Fibroblast of mammary gland (primary cell): ENCODE results near the gene BCAR3.

Experiments used
- DNase-seq: peaks from one replicate; pipeline ENCODE4 v3.0.0-alpha.2; 2010; ENCODE audit warnings: low read depth
- H3K4me3 ChIP-seq: 2 replicates; pipeline ENCODE4 v1.5.1; 2011; ENCODE audit warnings: low read depth, mild to moderate bottlenecking, low read length, moderate library complexity; ENCODE audit not compliant: control insufficient read depth
- CTCF ChIP-seq: conservative IDR thresholded peaks from 2 replicates; pipeline ENCODE4 v1.5.1; 2011; ENCODE audit warnings: low read depth, low read length, inconsistent platforms; ENCODE audit not compliant: control insufficient read depth, insufficient read depth

Gene BCAR3

DNA sequence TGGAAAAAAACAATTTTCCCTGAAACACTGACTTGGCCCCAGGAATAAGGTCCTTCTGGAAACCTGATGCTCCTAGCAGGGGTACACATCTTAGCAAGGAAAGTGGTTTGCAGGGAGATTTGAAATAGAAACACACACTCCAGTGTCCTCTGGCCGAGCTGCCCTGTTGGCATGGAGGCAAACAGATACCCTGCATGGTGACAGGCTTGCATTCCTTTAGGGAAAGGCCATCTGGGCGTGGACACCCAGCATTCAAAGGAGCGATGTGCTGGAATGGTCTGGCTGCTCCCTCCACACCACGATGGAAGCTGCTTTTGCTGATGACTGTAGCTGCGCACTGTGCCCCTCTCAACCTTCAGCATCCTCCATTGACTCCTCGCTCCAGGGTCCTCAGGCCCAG, 41.5 kb upstream of the BCAR3 start:
- no peak for DNase-seq
- no peak for TF ChIP-seq CTCF
- no peak overlapping the region for H3K4me3 ChIP-seq

- H3K4me3 ChIP-seq, result no peak overlapping the region
- no peak for TF ChIP-seq CTCF
- DNase-seq, result no peak
Measured at GRCh38 chr1:93722081-93723031, 40.7 kb upstream of the BCAR3 start.

DNA sequence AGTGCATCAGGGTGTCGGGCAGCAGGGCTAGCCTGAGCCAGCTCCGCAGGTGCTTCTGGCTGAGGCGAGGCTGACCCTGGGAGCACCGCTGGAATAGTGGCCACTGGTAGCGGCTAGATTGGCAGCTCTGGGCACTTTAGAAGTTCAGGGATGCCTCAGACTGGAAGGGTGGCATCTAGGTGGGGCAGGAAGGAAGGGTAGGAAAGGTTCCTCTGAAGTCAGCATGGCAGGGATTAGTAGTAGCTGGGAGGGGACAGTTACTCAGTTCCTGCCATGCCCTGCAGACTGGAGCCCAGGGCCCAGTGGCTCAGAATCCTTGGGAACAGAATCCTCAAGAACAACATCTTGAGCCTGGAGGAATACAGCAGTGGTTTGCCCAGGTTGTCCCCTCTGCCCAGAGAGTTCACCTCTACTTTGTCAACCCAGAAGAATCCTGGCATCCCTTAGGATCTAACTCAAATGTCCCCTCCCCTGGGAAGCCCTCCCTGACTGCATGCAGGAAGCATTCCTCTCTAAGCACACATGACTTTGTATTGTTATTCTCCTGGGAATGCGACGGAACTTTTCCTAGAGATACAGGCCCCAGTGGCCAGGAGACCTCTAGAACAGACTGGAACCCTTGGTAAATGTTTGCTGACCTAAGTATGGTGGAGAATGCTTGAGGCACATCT, 39.5 kb upstream of the BCAR3 start:
- no peak for TF ChIP-seq CTCF
- no peak overlapping the region for H3K4me3 ChIP-seq
- DNase-seq, result no peak

- DNase-seq, result no peak
- H3K4me3 ChIP-seq, result no peak overlapping the region
- no peak for TF ChIP-seq CTCF
Measured at GRCh38 chr1:93717640-93718039, 36.0 kb upstream of the BCAR3 start.

- H3K4me3 ChIP-seq, result no peak overlapping the region
- no peak for TF ChIP-seq CTCF
- peak; percentile 75 for DNase-seq
Measured at GRCh38 chr1:93716941-93717368, 35.3 kb upstream of the BCAR3 start.

- H3K4me3 ChIP-seq, result no peak overlapping the region
- DNase-seq, result no peak
- TF ChIP-seq CTCF, result no peak
Measured at GRCh38 chr1:93716163-93716562, 34.5 kb upstream of the BCAR3 start.
